T follicular helper cell (primary cell): Measurements from ENCODE around the gene MEGF11.
A peak's percentile ranks its signal among the peaks of the same experiment; 100 is the strongest.
"Not testable (repeated sequence)": the region's sequence is repeated elsewhere in the genome, so short reads cannot be mapped to it uniquely, and the experiment has no call there.

ENCODE experiments used
- DNase-seq: peaks from one replicate; pipeline ENCODE4 v3.0.0-alpha.2; 2020; ENCODE audit warnings: low read depth

MEGF11 gene

GRCh38 chr15:66001717-66002426 lies 251.7 kb downstream of the MEGF11 start:
- no peak for DNase-seq

- DNase-seq = no peak
Measured at GRCh38 chr15:66001042-66001441, 252.5 kb downstream of the MEGF11 start.

GRCh38 chr15:65998486-65998885 lies 255.1 kb downstream of the MEGF11 start:
- no peak for DNase-seq

GRCh38 chr15:65996901-65997300 lies 256.6 kb downstream of the MEGF11 start:
- no peak for DNase-seq

GRCh38 chr15:65994832-65995231 lies 258.7 kb downstream of the MEGF11 start:
- DNase-seq = no peak

- DNase-seq = no peak
Measured at GRCh38 chr15:65993762-65994161, 259.8 kb downstream of the MEGF11 start.

- DNase-seq = no peak
Measured at GRCh38 chr15:65993236-65993635, 260.3 kb downstream of the MEGF11 start.

GRCh38 chr15:65991721-65992483 lies 261.6 kb downstream of the MEGF11 start:
- DNase-seq = no peak

- DNase-seq = no peak
Measured at GRCh38 chr15:65990298-65990981, 263.1 kb downstream of the MEGF11 start.

GRCh38 chr15:65987100-65987499 lies 266.4 kb downstream of the MEGF11 start:
- no peak for DNase-seq

- DNase-seq = no peak
Measured at GRCh38 chr15:65986416-65986815, 267.1 kb downstream of the MEGF11 start.

- DNase-seq = no peak
Measured at GRCh38 chr15:65985387-65985786, 268.2 kb downstream of the MEGF11 start.

GRCh38 chr15:65982627-65983322 lies 270.8 kb downstream of the MEGF11 start:
- no peak for DNase-seq

- DNase-seq = peak; percentile 42
Measured at GRCh38 chr15:65981837-65982626, 271.5 kb downstream of the MEGF11 start.

GRCh38 chr15:65980824-65981456 lies 272.6 kb downstream of the MEGF11 start:
- DNase-seq = no peak

- no peak for DNase-seq
Measured at GRCh38 chr15:65979837-65980236, 273.7 kb downstream of the MEGF11 start.

- no peak for DNase-seq
Measured at GRCh38 chr15:65979316-65979715, 274.2 kb downstream of the MEGF11 start.

- no peak for DNase-seq
Measured at GRCh38 chr15:65978110-65978509, 275.4 kb downstream of the MEGF11 start.

GRCh38 chr15:65976196-65976595 lies 277.4 kb downstream of the MEGF11 start:
- DNase-seq = not testable (repeated sequence)

GRCh38 chr15:65971741-65971995 lies 281.9 kb downstream of the MEGF11 start:
- no peak for DNase-seq
